Lung (tissue), 16 donors: ENCODE data around the gene HOXA5. TPM values are rescaled to one million over a fixed set of nuclear protein-coding genes. Genes with fewer than 3 reads are reported as not detected.

Source experiments
- ATAC-seq: fragments of 200-7000 bp; cut with Tn5 transposase; one replicate; pipeline ENCODE4 v1.9.1; 2020; ENCODE audit warnings: moderate number of reproducible peaks; ENCODE audit not compliant: insufficient read depth, low FRiP score
- DNase-seq, 3 donors: peaks; one replicate each; pipeline ENCODE4 v3.0.0-alpha.2; 2013 to 2017
- H3K27ac ChIP-seq, 2 donors: one replicate each; pipeline ENCODE4 v1.5.1; 2013; ENCODE audit warnings: mild to moderate bottlenecking in 2 of 2, moderate library complexity in 2 of 2, control low read depth in 1 of 2, inconsistent platforms in 1 of 2, low read depth in 1 of 2, low read length in 1 of 2
- H3K27me3 ChIP-seq, 3 donors: one replicate each; pipeline ENCODE4 v1.5.1; 2013; ENCODE audit warnings: low read length in 2 of 3; ENCODE audit not compliant: control insufficient read depth in 3 of 3, insufficient read depth in 3 of 3
- H3K36me3 ChIP-seq, 4 donors: one replicate each; pipeline ENCODE4 v1.5.1; 2013; ENCODE audit warnings: low read length in 4 of 4, mild to moderate bottlenecking in 1 of 4, moderate library complexity in 1 of 4; ENCODE audit not compliant: control insufficient read depth in 4 of 4, insufficient read depth in 4 of 4
- H3K4me1 ChIP-seq, 5 donors: one replicate each; pipeline ENCODE4 v1.5.1; 2013; ENCODE audit warnings: low read length in 5 of 5, mild to moderate bottlenecking in 2 of 5, moderate library complexity in 1 of 5; ENCODE audit not compliant: control insufficient read depth in 5 of 5, insufficient read depth in 5 of 5
- H3K4me3 ChIP-seq: one replicate; pipeline ENCODE4 v1.5.1; 2013; ENCODE audit warnings: mild to moderate bottlenecking, control low read depth, moderate library complexity
- H3K9ac ChIP-seq, 2 donors: one replicate each; pipeline ENCODE4 v1.5.1; 2013; ENCODE audit warnings: low read length in 2 of 2, control low read depth in 1 of 2; ENCODE audit not compliant: insufficient read depth in 1 of 2
- H3K9me3 ChIP-seq, 4 donors: one replicate each; pipeline ENCODE4 v1.5.1; 2013; ENCODE audit warnings: low read length in 3 of 4, mild to moderate bottlenecking in 1 of 4, moderate library complexity in 1 of 4; ENCODE audit not compliant: control insufficient read depth in 4 of 4, insufficient read depth in 3 of 4
- CTCF ChIP-seq: IDR thresholded peaks from 2 replicates; pipeline ENCODE4 v1.5.1; 2012; ENCODE audit warnings: mild to moderate bottlenecking; ENCODE audit errors: control extremely low read depth, extremely low read depth
- WGBS, 2 donors: extraction: QIAGEN DNeasy Blood & Tissue Kit; methylation state at CpG; one replicate each; pipeline ENCODE4 v1.1.7; 2013; 5-methylcytosine and 5-hydroxymethylcytosine counted together
- long read RNA-seq, 5 donors: transcript quantifications; one replicate each; lab custom pipeline, GENCODE V29; 2026
- polyA plus RNA-seq, 2 donors: library from polyadenylated mRNA; stranded (reverse); fragments of 200-250 nt; gene quantifications; one replicate each; pipeline ENCODE4 v1.2.1, GENCODE V29; 2013
- total RNA-seq, 2 donors: library from RNA; depleted of rRNA in 1 of 2; stranded (reverse); fragments of >200 nt in 1 of 2; gene quantifications; one replicate each; pipeline ENCODE4 v1.2.1, GENCODE V29; 2014 to 2021
- donor health status: control.
- donor health status: control.
- donor health status: Bipolar disorder and iron deficiency.
- donor health status: healthy.
- donor health status: DM: yes; HTN: yes; CAD: no.

HOXA5 gene
- total RNA-seq (10 to 100 TPM; 20.9 to 61.9 TPM), polyA plus RNA-seq (1 to 10 TPM; 9.2 to 9.5 TPM)
- long read RNA-seq, donor 1, transcript HOXA5-201 (2 exons, 1,657 nt), result major isoform, 25 of 26 reads
- long read RNA-seq, donor 1, partial matches to known transcripts, result 0 of 26 reads
- long read RNA-seq, donor 1, other reads (novel, unspliced or antisense), result 0 of 26 reads
- long read RNA-seq, donor 2, transcript HOXA5-201 (2 exons, 1,657 nt), result major isoform, 10 of 10 reads
- long read RNA-seq, donor 2, partial matches to known transcripts, result 0 of 10 reads
- long read RNA-seq, donor 2, other reads (novel, unspliced or antisense), result 0 of 10 reads
- long read RNA-seq, donor 3, transcript HOXA5-201 (2 exons, 1,657 nt), result major isoform, 11 of 11 reads
- long read RNA-seq, donor 3, partial matches to known transcripts, result 0 of 11 reads
- long read RNA-seq, donor 3, other reads (novel, unspliced or antisense), result 0 of 11 reads
- long read RNA-seq, donor 4, transcript HOXA5-201 (2 exons, 1,657 nt), result major isoform, 18 of 26 reads
- long read RNA-seq, donor 4, partial matches to known transcripts, result 7 of 26 reads
- long read RNA-seq, donor 4, other reads (novel, unspliced or antisense), result 0 of 26 reads
- long read RNA-seq, donor 5, transcript HOXA5-201 (2 exons, 1,657 nt), result major isoform, 24 of 24 reads
- long read RNA-seq, donor 5, partial matches to known transcripts, result 0 of 24 reads
- long read RNA-seq, donor 5, other reads (novel, unspliced or antisense), result 0 of 24 reads

- peak within 1 kb of the TSS; percentile 89 for H3K4me3 ChIP-seq
- H3K27me3 ChIP-seq, result peaks cover 0 to 43% (median 12%) of the 10 kb centered on the region in 3 donors
- DNase-seq (peak; percentile 96 to 99 (median 98)), ATAC-seq (peak; percentile 55)
- peaks cover 0 to 2% (median 0%) of the 10 kb centered on the region in 4 donors for H3K9me3 ChIP-seq
- peak; percentile 37 for TF ChIP-seq CTCF
- peak within 1 kb of the TSS; percentile 97 to 100 for H3K9ac ChIP-seq
- H3K4me1 ChIP-seq, result peaks cover 0 to 47% (median 3%) of the 10 kb centered on the region in 5 donors
- H3K36me3 ChIP-seq, result peaks cover 0 to 45% (median 7%) of the 10 kb centered on the region in 4 donors
- 33 to 51% methylated on average over 79 to 86 of the region's 86 CpGs for WGBS, 2 donors
- peak within 1 kb of the TSS in 1 of 2 donors; percentile 84 for H3K27ac ChIP-seq
Observed at GRCh38 chr7:27143023-27143949, at the start of gene HOXA5. Gene HOXA5, minus strand, starts transcription at chr7:27143681. Its CDS starts 74 bp downstream, at chr7:27143607.

- H3K4me1 ChIP-seq, result peaks cover 0 to 25% (median 10%) of the 10 kb centered on the region in 5 donors
- TF ChIP-seq CTCF, result no peak
- WGBS, 2 donors, result 1 to 4% methylated on average over 68 to 78 of the region's 78 CpGs
Observed at GRCh38 chr7:27192546-27193334, 49.3 kb upstream of the HOXA5 start.

More at GRCh38 chr7:27192546-27193334, 49.3 kb upstream of the HOXA5 start:
- no peaks in the 10 kb centered on the region for H3K36me3 ChIP-seq
- no peak overlapping the region for H3K9ac ChIP-seq
- H3K27me3 ChIP-seq, result peaks cover 3 to 98% (median 94%) of the 10 kb centered on the region in 3 donors
- no peak overlapping the region for H3K27ac ChIP-seq
- ATAC-seq (peak; percentile 35), DNase-seq (peak in 2 of 3 donors; percentile 22 to 46)
- H3K9me3 ChIP-seq, result peaks cover 0 to 6% (median 0%) of the 10 kb centered on the region in 4 donors
- H3K4me3 ChIP-seq, result no peak overlapping the region
